HL-60/S4 treated with phorbol 12-myristate 13-acetate at 8.2 ng/mL for 4 days and 3 days (cell line): Measurements from ENCODE around the gene WWP2.
"Not testable (repeated sequence)": the region's sequence is repeated elsewhere in the genome, so short reads cannot be mapped to it uniquely, and the experiment has no call there.

Experiments used
- in situ Hi-C: fragments of 300-500 bp; cut with MboI; formaldehyde crosslinking; loops from 2 replicates; pipeline ENCODE4 v1.15.0; 2022; ENCODE audit warnings: low sequenced_read_pairs

The WWP2 gene

DNA sequence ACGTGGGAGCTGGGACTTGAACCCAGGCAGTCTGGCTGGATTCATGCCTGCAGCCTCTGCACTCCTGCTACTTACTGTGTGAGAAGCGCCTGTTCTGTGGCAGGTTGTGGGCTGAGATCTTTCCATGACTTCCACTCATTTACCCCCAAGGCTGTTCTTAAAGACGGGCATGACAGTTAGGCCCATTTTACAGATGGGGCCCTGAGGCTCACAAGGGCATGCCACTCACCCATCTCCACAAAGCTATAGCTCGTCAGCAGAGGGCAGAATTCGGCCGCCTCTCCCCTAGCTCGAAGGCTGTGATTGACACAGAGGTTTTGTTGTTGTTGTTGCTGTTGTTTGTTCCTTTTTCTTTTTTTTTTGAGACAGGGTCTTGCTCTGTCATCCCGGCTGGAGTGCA is 210.8 kb downstream of the WWP2 start:
- in situ Hi-C loops = not testable (repeated sequence)

DNA sequence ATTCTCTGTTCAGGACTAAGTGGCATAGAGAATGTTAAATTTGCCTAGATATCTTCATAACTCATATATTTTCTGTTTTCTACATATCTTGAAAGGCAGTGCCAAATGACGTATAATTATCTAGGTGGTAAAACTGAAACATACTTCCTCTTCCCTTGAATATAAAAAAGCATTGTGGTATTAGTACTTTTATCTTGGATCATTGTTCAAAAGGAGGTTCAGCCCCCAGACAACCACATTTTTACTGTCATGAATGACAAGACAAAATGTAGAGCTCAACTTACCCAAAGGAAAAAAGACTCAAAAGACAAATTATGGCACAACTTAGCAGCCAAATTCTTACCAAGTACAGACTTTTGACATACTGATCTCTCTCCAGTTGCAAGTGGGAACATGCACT is 223.1 kb downstream of the WWP2 start:
- in situ Hi-C loops = not testable (repeated sequence)
